DMS153 treated with DMSO at 0.1 percent for 48 hours (cell line): ENCODE data around the gene NR1H2.

ENCODE experiments used
- DNase-seq: peaks from one replicate; lab custom pipeline; 2025; ENCODE audit not compliant: unreplicated experiment; lab: John Stamatoyannopoulos, UW

The NR1H2 gene

GRCh38 chr19:50399368-50399745, 23.1 kb downstream of the NR1H2 start:
- no peak for DNase-seq

GRCh38 chr19:50401605-50402450, 25.6 kb downstream of the NR1H2 start:
- DNase-seq, result no peak

- DNase-seq, result no peak
Observed at GRCh38 chr19:50402544-50403301, 26.5 kb downstream of the NR1H2 start.

- no peak for DNase-seq
Observed at GRCh38 chr19:50406156-50406820, 30.0 kb downstream of the NR1H2 start.

- no peak for DNase-seq
Observed at GRCh38 chr19:50406829-50407228, 30.6 kb downstream of the NR1H2 start.

GRCh38 chr19:50409347-50409746, 33.1 kb downstream of the NR1H2 start:
- no peak for DNase-seq

GRCh38 chr19:50410109-50410508, 33.9 kb downstream of the NR1H2 start:
- DNase-seq, result no peak

- DNase-seq, result no peak
Observed at GRCh38 chr19:50412419-50412818, 36.2 kb downstream of the NR1H2 start.

GRCh38 chr19:50413096-50413495, 36.8 kb downstream of the NR1H2 start:
- DNase-seq, result no peak

GRCh38 chr19:50413531-50413930, 37.3 kb downstream of the NR1H2 start:
- no peak for DNase-seq

- DNase-seq, result no peak
Observed at GRCh38 chr19:50414864-50415660, 38.8 kb downstream of the NR1H2 start.

GRCh38 chr19:50415661-50416033, 39.4 kb downstream of the NR1H2 start:
- DNase-seq, result no peak

GRCh38 chr19:50416034-50416977, 40.0 kb downstream of the NR1H2 start:
- DNase-seq, result no peak

GRCh38 chr19:50417111-50418081, 41.1 kb downstream of the NR1H2 start:
- DNase-seq, result no peak

GRCh38 chr19:50418176-50419021, 42.1 kb downstream of the NR1H2 start, which contains the start of gene SPIB:
SPIB (plus strand) TSS chr19:50418938; CDS start chr19:50418963, 25 bp downstream.
- no peak for DNase-seq

- DNase-seq, result no peak
Observed at GRCh38 chr19:50419022-50419579, 42.8 kb downstream of the NR1H2 start.

- no peak for DNase-seq
Observed at GRCh38 chr19:50419580-50420035, 43.4 kb downstream of the NR1H2 start.
